ENCODE data around the gene PKNOX2. TPM values are rescaled to one million over a fixed set of nuclear protein-coding genes. Genes with fewer than 3 reads are reported as not detected.

Gene PKNOX2
- total RNA-seq, 1 donor from 2014 or later: 17.8 TPM

DNA sequence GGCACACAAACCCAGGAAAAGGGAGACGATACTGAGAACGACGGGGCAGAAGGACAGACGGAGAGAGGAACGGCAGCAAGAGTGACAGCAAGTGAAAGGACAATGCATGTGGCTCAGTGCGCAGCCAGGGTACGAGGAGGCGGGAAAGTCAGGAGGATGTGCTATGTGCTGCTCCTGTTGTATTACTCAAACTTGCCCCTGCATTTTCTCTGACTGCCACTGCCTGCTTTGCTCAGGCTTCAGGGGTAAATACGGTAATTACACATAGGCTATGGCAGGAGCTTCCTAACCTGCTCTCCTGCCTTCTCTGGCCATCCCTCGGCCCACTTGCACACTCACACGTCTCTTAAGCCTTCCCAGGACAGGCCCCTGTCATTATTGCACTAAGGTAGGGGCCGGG, 236.7 kb downstream of the PKNOX2 start:
- ATAC-seq (no peak), DNase-seq (no peak)
- H3K27ac ChIP-seq: peak overlapping the region; percentile 47
- H3K27me3 ChIP-seq: peaks cover 13% of the 10 kb centered on the region
- H3K4me3 ChIP-seq: no peak overlapping the region
- H3K9me3 ChIP-seq: no peaks in the 10 kb centered on the region
- TF ChIP-seq, protein P1, sequence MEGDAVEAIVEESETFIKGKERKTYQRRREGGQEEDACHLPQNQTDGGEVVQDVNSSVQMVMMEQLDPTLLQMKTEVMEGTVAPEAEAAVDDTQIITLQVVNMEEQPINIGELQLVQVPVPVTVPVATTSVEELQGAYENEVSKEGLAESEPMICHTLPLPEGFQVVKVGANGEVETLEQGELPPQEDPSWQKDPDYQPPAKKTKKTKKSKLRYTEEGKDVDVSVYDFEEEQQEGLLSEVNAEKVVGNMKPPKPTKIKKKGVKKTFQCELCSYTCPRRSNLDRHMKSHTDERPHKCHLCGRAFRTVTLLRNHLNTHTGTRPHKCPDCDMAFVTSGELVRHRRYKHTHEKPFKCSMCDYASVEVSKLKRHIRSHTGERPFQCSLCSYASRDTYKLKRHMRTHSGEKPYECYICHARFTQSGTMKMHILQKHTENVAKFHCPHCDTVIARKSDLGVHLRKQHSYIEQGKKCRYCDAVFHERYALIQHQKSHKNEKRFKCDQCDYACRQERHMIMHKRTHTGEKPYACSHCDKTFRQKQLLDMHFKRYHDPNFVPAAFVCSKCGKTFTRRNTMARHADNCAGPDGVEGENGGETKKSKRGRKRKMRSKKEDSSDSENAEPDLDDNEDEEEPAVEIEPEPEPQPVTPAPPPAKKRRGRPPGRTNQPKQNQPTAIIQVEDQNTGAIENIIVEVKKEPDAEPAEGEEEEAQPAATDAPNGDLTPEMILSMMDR (IDR thresholded peaks at IDR 0.05): no peak
- peaks cover 8% of the 10 kb centered on the region for H3K4me1 ChIP-seq
- intact Hi-C loops (cut with DNase I): no loop called here
- no peaks in the 10 kb centered on the region for H3K36me3 ChIP-seq

DNA sequence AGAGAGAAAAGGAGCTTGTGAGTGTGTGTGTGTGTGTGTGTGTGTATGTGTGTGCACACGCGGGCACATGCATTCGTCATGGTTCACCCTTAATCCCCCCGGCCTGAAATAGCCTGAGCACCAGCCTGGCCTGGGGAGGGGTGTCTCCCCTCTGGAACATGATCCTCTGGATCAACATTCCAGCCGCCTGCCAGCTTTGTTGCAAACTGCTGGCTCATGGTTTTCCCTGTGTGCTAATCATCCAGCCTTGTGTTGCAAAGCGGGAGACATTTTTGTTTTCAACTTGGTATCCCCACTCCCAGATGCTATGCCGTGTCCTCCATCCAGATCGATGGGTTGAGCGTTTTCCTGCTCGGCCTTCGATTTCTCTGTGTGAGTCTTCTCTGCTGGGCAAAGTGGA, 237.2 kb downstream of the PKNOX2 start:
- Histone ChIP-seq H3K9me3 (no peaks in the 10 kb centered on the region), H3K4me3 (no peak overlapping the region), H3K27ac (peak overlapping the region; percentile 47), H3K27me3 (peaks cover 13% of the 10 kb centered on the region), H3K36me3 (no peaks in the 10 kb centered on the region), H3K4me1 (peaks cover 8% of the 10 kb centered on the region)
- intact Hi-C loops (cut with DNase I): no loop called here
- DNase-seq: no peak
- TF ChIP-seq, protein P1 (IDR thresholded peaks at IDR 0.05): no peak
- no peak for ATAC-seq

DNA sequence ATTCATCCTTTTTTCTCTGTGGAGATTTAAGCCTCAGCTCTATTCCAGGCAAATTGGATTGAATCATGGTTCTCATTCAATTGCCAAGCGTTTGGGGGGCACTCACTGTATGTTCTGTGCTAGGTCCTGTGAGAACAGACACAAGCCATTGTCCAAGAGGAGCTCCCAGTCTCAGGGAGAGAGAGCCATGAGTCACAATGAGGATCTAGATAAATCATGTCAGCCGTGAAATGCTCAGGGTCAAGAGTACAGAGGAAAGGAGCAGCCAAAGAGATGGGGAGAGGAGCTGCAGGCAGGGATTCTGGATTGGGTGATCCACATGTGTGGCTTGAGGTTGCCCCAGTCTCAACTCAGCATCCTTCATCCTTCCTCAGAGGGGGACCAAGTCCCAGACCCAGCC, 237.9 kb downstream of the PKNOX2 start:
- peak overlapping the region; percentile 30 for H3K27ac ChIP-seq
- H3K27me3 ChIP-seq: peaks cover 13% of the 10 kb centered on the region
- no peak for ATAC-seq
- H3K36me3 ChIP-seq: no peaks in the 10 kb centered on the region
- peaks cover 8% of the 10 kb centered on the region for H3K4me1 ChIP-seq
- intact Hi-C loops (cut with DNase I): no loop called here
- H3K9me3 ChIP-seq: no peaks in the 10 kb centered on the region
- H3K4me3 ChIP-seq: no peak overlapping the region
- TF ChIP-seq, protein P1 (IDR thresholded peaks at IDR 0.05): no peak
- no peak for DNase-seq

DNA sequence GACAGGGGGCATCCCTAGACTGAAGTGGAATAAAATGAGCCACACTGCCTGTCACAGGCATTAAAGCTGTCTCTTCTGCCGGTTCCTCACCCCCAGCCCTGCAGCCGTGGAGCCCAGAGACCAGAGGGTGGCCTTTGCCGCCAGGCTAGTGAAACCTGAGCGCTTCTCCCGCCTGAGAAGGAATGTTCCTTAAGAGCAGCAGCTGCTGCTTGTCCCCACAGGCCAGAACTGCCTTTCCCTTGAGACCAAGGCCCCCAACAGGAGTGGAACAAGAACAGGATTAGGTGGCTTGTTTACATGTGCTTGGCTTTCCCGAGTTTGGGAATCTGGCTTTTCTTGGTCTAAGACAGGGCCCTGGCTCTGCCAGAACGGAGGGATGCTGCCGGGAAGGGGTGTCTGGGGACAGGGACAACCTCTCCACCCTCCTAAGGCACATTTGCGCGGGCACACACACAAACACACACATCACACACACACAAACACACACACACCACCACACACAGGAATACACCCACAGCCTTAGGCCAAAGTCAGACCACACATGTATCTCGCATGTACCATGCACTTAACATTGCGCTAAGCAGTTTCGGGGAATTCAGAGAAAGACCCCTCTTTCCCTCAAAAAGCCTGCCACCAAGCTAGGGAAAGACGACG, 239.7 kb downstream of the PKNOX2 start:
- DNase-seq: no peak

DNA sequence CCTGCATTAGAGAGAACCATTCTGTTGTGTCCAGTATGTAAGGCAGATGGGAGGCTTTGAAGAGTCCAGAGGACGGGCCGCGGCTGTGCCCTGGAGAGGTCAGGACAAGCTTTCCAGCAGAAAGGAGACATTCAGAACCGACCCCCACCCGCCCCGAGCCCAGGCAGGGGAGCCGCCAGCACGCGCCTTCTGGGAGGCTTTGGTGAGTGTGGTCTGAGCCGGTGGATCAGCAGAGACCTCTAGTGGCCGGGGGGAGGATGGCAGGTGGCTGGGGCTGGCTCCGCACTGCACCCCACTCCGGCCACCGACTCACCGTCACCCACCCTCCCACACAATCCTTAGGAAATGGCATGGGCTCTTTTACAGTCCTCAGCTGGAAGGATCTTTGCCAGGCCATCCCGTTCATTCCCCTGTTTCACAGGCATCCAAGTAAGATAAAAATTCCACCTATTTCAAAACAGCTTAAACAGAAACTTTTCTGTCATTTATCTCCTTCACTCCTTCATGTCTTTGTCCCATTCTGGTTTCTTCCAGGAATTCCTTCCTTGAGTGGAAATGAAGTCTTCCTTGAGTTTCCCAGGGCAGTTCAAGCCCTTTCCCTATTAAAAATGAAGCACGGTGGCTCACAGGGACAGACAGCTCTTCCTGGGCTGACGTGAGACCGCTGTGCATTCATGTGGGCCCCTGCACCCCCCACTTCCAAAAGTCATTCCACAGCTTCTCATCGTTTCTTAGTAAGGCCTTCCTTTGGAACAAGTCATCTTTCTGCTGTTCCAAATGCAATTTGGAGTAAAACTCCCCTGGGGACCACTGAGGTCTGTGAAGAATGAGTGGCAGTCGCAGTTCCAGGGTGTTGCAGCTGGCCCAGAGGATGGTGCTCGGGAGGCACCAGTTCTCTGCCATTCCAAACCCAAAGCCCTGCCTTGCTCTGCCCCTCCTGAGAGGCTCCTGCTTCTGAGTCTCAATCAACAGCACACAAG, 240.6 kb downstream of the PKNOX2 start:
- H3K27me3 ChIP-seq: peaks cover 26% of the 10 kb centered on the region
- DNase-seq (peak; percentile 85), ATAC-seq (peak; percentile 90)
- H3K4me3 ChIP-seq: no peak overlapping the region
- H3K4me1 ChIP-seq: peaks cover 8% of the 10 kb centered on the region
- peak overlapping the region; percentile 56 for H3K27ac ChIP-seq
- TF ChIP-seq, protein P1 (IDR thresholded peaks at IDR 0.05): peak; percentile 95
- H3K36me3 ChIP-seq: no peaks in the 10 kb centered on the region
- no peaks in the 10 kb centered on the region for H3K9me3 ChIP-seq
- intact Hi-C loops (cut with DNase I): no loop called here

More for the DNA sequence above, 239.7 kb downstream of the PKNOX2 start:
- ATAC-seq: peak; percentile 4
- peak overlapping the region; percentile 56 for H3K27ac ChIP-seq
- H3K9me3 ChIP-seq: no peaks in the 10 kb centered on the region
- peaks cover 8% of the 10 kb centered on the region for H3K4me1 ChIP-seq
- TF ChIP-seq, protein P1 (IDR thresholded peaks at IDR 0.05): no peak
- no peaks in the 10 kb centered on the region for H3K36me3 ChIP-seq
- peaks cover 18% of the 10 kb centered on the region for H3K27me3 ChIP-seq
- H3K4me3 ChIP-seq: no peak overlapping the region
- intact Hi-C loops (cut with DNase I): no loop called here

Data from upper lobe of right lung (tissue), 1 donor.